Heart left ventricle (tissue), 13 donors: Measurements from ENCODE around the gene RNFT2.

ENCODE experiments used
- CTCF ChIP-seq, 12 donors: fragments of 200-600 bp; sonication (generic) in 4 of 12; IDR thresholded peaks; one replicate each; pipeline versions ENCODE4 v1.5.0 to v1.8.0; 2018 to 2022; ENCODE audit warnings: antibody characterized with exemption in 12 of 12, mild to moderate bottlenecking in 5 of 12
- POLR2A ChIP-seq, 2 donors: fragments of 450-650 bp; IDR thresholded peaks; one replicate each; pipeline ENCODE4 v1.6.1; 2017; ENCODE audit warnings: antibody characterized with exemption in 2 of 2, mild to moderate bottlenecking in 2 of 2, moderate library complexity in 2 of 2
- donor health status: ischemic (EF 13 %, LVEDD 7.1; RV severe dilation, severe dysfunction).
- donor health status: DM: no; HTN: yes; CAD: no.
- donor health status: DM: no; HTN: no; CAD: no.
- donor health status: ischemic (EF 25% LVEDD 6.9; RV normal size, moderate dysfunction).
- donor health status: ischemic (EF 25% LVEDD 5.7; RV mildly dilated, moderate dysfunction).
- donor health status: ischemic (EF 35%, LVEDD 5.7; RV mildly dilated, moderate dysfunction).
- donor health status: nonischemic (EF 11% LVEDD 7.7; RV severe dilation, severe dysfunction).
- donor health status: DM: yes; HTN: yes; CAD: no.
- donor health status: PGD.
- donor health status: ischemic (EF 29% LVEDD 5.4; RV normal size, mild dysfunction).
- donor health status: nonischemic (EF 23%, LVEDD 6.1; RV moderate dilation, normal function).

GRCh38 chr12:116760622-116761020 is 22.5 kb downstream of the RNFT2 start:
- TF ChIP-seq CTCF (IDR thresholded peaks at IDR 0.05) = no peak
- TF ChIP-seq POLR2A (IDR thresholded peaks at IDR 0.05) = no peak
